ENCODE results near the gene SPTBN4.

SPTBN4 gene

DNA sequence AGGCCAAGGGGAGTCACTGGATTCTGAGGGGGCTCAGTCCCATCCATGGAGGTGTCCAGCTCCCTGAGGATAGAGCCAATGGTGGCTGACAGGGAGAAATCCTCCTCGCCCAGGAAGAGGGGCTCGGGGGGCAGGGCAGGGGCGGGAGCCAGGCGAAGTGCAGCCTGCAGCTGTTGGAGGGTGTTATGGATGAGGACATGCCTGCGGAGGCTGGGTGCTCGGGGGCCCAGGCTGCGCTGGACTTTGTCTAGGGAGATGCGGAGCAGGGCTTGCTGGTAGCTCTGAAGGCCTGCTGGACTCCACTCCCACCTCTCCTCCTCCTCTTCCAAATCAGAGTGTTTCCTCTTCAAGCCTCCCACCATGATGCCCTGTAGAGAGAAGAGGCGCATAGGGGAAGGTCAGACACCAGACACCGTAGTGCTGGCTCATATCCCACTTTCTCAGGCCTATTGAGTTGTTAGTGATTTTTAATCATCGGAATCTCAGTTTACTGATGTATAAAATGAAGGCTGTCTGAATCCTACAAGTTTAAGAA is 25.0 kb upstream of the SPTBN4 start:
- TF ChIP-seq, protein P1, sequence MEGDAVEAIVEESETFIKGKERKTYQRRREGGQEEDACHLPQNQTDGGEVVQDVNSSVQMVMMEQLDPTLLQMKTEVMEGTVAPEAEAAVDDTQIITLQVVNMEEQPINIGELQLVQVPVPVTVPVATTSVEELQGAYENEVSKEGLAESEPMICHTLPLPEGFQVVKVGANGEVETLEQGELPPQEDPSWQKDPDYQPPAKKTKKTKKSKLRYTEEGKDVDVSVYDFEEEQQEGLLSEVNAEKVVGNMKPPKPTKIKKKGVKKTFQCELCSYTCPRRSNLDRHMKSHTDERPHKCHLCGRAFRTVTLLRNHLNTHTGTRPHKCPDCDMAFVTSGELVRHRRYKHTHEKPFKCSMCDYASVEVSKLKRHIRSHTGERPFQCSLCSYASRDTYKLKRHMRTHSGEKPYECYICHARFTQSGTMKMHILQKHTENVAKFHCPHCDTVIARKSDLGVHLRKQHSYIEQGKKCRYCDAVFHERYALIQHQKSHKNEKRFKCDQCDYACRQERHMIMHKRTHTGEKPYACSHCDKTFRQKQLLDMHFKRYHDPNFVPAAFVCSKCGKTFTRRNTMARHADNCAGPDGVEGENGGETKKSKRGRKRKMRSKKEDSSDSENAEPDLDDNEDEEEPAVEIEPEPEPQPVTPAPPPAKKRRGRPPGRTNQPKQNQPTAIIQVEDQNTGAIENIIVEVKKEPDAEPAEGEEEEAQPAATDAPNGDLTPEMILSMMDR (conservative IDR thresholded peaks at IDR 0.05; ENCODE audit: low read depth) = no peak
- CTCF ChIA-PET = no interaction called here
- peak overlapping the region; percentile 23 for H3K27ac ChIP-seq
- DNase-seq (ENCODE audit: low spot score) = no peak
- POLR2A ChIA-PET (ENCODE audit: low non-redundant PET) = interaction anchor here (0.7 kb wide), 1 partner anchor 8 kb away, joined by 4 read pairs; no protein-coding TSS in a partner anchor

DNA sequence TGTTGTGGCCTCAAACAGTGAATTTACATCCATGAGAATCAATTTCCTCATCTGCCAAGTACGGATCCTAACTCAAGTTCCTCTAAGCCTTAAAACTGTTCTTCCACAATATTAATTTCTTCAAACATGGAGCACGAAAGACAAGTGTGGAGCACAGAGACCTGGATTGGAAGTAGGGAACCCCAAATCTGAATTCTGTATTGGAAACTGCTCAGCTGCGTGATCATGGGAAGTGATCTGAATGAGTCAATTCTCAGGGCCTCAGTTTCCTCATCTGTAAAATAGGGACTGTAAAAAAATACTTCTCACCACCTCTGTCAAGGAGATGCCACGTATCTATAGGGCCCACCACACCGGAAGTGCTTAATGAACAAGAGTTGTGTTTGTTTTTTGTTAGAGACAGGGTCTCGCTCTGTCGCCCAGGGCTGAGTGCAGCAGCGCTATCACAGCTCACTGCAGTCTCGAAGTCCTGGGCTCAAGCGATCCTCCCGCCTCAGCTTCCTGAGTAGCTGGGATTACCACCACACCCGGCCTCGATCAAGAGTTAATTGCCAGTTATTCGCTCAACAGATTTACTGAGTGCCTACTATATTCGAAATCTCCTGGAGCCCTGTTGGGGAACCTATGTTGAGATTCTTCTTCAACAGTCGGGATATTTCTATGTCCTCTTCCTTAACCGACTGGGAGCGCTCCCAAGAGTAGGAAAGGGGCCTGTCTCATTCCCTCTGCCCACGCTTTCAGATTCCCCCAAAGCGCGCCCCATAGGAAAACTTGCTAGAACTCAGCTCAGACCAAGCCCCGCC is 24.3 kb upstream of the SPTBN4 start:
- H3K27ac ChIP-seq = peak overlapping the region; percentile 96
- ChIA-PET CTCF (interaction anchor here (0.6 to 0.9 kb wide), 2 partner anchors 17 to 22 kb away, joined by 4 to 5 read pairs; partner anchors contain the start of gene SERTAD1), POLR2A (ENCODE audit: low non-redundant PET) (interaction anchor here (0.6 to 1.6 kb wide), 8 partner anchors 9 to 41 kb away, joined by 3 to 13 read pairs (median 4); partner anchors contain the start of gene SERTAD1)
- TF ChIP-seq, protein P1 (conservative IDR thresholded peaks at IDR 0.05; ENCODE audit: low read depth) = no peak
- no peak for DNase-seq (ENCODE audit: low spot score)

DNA sequence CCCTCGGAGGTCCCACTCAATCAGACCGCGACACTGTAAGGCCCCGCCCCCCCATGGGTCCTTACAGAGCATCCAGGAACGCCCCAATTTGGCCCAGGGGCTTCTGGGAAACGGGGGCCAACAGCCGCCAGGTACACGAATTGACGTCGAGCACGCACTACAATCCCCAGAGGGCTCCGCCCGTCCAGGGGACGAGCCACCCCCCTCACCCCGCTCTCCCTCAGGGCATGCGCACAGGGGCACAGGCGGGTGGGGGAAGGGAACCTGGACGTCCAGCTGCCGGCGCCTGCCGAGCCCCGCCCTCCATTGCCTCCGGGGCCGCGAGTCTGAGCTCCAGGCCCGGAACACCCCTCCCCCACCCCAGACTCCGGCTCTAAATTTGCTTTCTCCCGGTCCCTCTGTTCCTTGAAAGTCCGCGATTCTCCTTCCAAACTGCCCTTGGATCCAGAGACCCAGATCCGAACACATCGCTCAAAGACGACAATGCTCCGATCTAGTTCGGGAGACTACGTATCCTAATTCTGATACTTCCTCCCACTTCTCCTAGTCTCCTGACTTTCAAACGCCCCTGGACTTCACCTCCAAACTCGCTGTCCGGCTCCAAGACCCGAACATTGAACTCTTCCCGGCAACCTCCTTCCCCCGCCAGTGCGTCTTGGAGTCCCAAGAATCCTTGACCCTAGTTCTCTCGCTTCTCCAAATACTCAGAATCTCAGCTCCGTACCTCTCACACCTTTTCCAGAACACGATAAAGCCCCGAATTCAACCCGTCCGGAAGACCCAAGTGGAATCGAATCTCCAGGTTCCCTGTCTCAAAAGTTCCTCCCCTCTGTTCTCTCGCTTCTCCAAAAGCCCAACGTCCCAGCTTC is 23.4 kb upstream of the SPTBN4 start:
- ChIA-PET CTCF (interaction anchor here (0.6 to 2.0 kb wide), 4 partner anchors 17 to 208 kb away, joined by 3 to 13 read pairs (median 4); partner anchors contain the start of gene SERTAD1), POLR2A (ENCODE audit: low non-redundant PET) (interaction anchor here (0.6 to 1.6 kb wide), 9 partner anchors 12 to 41 kb away, joined by 3 to 13 read pairs (median 4); partner anchors contain the start of gene SERTAD1)
- DNase-seq (ENCODE audit: low spot score) = peak; percentile 99
- TF ChIP-seq, protein P1 (conservative IDR thresholded peaks at IDR 0.05; ENCODE audit: low read depth) = no peak
- peak overlapping the region; percentile 96 for H3K27ac ChIP-seq

DNA sequence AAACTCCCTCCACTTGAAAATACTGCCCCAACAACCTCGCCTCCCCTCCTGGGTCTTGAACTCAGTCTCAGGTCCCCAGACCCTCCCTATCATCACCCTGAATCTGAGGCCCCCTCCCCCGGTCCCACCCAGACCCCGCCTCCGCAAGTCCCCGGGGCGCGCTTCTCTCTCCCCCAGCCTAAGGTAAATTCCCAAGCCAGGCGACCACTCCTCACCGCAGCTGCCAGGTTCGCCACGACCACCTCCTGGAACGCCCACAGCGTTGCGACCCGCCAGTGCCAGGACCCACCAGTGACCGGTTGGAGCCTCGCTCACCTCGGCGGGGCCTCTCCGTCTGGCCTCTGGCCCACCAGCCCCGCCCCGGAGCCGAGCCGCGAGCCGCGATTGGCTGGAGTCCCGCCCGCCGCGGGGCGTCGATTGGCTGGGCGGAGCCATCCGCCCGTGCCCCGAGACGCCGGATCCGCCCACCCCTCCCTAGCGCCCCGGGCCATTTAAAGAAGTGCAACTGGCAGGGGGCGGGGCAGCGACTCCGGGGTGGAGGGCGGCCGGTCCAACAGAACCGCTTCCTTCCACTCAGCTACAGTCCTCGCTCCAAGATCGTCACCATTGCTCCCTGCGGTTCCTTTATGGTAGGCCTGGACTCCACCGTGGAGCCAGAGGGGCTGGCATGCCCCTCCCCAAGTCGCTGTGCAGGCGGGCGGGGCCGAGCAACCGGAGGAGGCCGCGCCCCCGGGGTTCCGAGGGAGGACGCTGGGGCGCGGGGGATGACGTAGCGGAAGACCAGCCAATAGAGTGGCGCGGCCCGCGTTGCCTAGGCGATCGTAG is 22.6 kb upstream of the SPTBN4 start, which contains the start of gene SERTAD3:
TSS of gene SERTAD3 (minus strand) at position 336 of the 825 bp plus-strand sequence. CDS start 2,255 bp downstream, outside the sequence.
- POLR2A ChIA-PET (ENCODE audit: low non-redundant PET) = interaction anchor here (0.7 to 1.2 kb wide), 2 partner anchors 23 to 32 kb away, joined by 3 to 10 read pairs; no protein-coding TSS in a partner anchor
- CTCF ChIA-PET = interaction anchor here (0.6 to 2.0 kb wide), 3 partner anchors 24 to 934 kb away, joined by 3 to 13 read pairs (median 3); no protein-coding TSS in a partner anchor
- peak within 1 kb of the TSS; percentile 96 for H3K27ac ChIP-seq
- DNase-seq (ENCODE audit: low spot score) = peak; percentile 98
- TF ChIP-seq, protein P1 (conservative IDR thresholded peaks at IDR 0.05; ENCODE audit: low read depth) = no peak

DNA sequence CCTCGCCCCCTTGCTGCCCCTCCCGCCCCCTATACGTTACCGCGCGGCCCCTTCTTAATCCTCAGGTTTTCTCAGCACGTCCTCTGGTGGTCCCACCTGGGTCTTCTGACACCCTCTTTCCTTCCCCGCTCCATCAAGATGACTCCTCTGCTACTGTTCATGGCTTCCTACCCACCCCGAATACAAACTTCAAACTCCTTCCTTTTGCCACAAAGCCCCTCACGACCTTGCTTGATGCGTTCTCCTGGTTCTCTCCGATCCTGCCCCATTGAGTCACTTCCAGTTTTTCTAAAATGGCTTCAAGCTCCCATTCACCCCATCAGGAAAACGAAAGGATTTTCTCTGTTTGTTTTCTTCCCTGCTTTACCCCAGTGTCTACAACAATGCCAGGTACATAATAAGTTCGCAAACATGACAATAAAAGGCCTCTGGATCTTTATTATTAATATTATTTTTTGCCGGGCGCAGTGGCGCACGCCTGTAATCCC is 21.9 kb upstream of the SPTBN4 start:
- no peak for DNase-seq (ENCODE audit: low spot score)
- CTCF ChIA-PET = interaction anchor here (0.5 to 2.0 kb wide), 4 partner anchors 24 to 243 kb away, joined by 3 to 13 read pairs (median 4); no protein-coding TSS in a partner anchor
- TF ChIP-seq, protein P1 (conservative IDR thresholded peaks at IDR 0.05; ENCODE audit: low read depth) = peak; percentile 26
- H3K27ac ChIP-seq = peak overlapping the region; percentile 96
- POLR2A ChIA-PET (ENCODE audit: low non-redundant PET) = no interaction called here

Measured in RWPE1 (cell line).